ENCODE measurements around the gene PRDX3.
"Not testable (repeated sequence)": the region's sequence is repeated elsewhere in the genome, so short reads cannot be mapped to it uniquely, and the experiment has no call there.

Gene PRDX3

GRCh38 chr10:119191881-119192280 lies 13.3 kb upstream of the PRDX3 start:
- no peak for DNase-seq (ENCODE audit: low spot score)
- no peak for TF ChIP-seq CTCF (IDR thresholded peaks at IDR 0.05; ENCODE audit: extremely low read depth, missing control alignments)

GRCh38 chr10:119190954-119191785 lies 12.6 kb upstream of the PRDX3 start:
- TF ChIP-seq CTCF (IDR thresholded peaks at IDR 0.05; ENCODE audit: extremely low read depth, missing control alignments), result no peak
- DNase-seq (ENCODE audit: low spot score), result no peak

- no peak for TF ChIP-seq CTCF (IDR thresholded peaks at IDR 0.05; ENCODE audit: extremely low read depth, missing control alignments)
- DNase-seq (ENCODE audit: low spot score), result no peak
Observed at GRCh38 chr10:119190353-119190752, 11.7 kb upstream of the PRDX3 start.

- DNase-seq (ENCODE audit: low spot score), result no peak
- no peak for TF ChIP-seq CTCF (IDR thresholded peaks at IDR 0.05; ENCODE audit: extremely low read depth, missing control alignments)
Observed at GRCh38 chr10:119189811-119190282, 11.2 kb upstream of the PRDX3 start.

GRCh38 chr10:119183664-119184412 lies 5.2 kb upstream of the PRDX3 start:
- no peak for TF ChIP-seq CTCF (IDR thresholded peaks at IDR 0.05; ENCODE audit: extremely low read depth, missing control alignments)
- DNase-seq (ENCODE audit: low spot score), result no peak

- not testable (repeated sequence) for DNase-seq (ENCODE audit: low spot score)
Observed at GRCh38 chr10:119180850-119181400, 2.3 kb upstream of the PRDX3 start.

GRCh38 chr10:119177708-119178371 lies 772 bp downstream of the PRDX3 start:
- TF ChIP-seq CTCF (IDR thresholded peaks at IDR 0.05; ENCODE audit: extremely low read depth, missing control alignments), result no peak
- DNase-seq (ENCODE audit: low spot score), result no peak
